Loucy (cell line): ENCODE data around the gene NRF1.

Experiments
- H2AFZ ChIP-seq: fragments of 200-600 bp; sonication (generic); 2 replicates; pipeline ENCODE4 v1.6.0; 2016; ENCODE audit warnings: antibody characterized with exemption, mild to moderate bottlenecking, low read length, moderate library complexity
- H3F3A ChIP-seq: fragments of 200-600 bp; 2 replicates; pipeline ENCODE4 v1.6.0; 2016; ENCODE audit warnings: antibody characterized with exemption, low read depth, mild to moderate bottlenecking
- H3K27me3 ChIP-seq: fragments of 200-600 bp; sonication (generic); 2 replicates; pipeline ENCODE4 v1.6.1; 2014; ENCODE audit warnings: low read length, mild to moderate bottlenecking; ENCODE audit not compliant: insufficient read depth, poor library complexity, severe bottlenecking
- H3K36me3 ChIP-seq: fragments of 200-600 bp; sonication (generic); 2 replicates; pipeline ENCODE4 v1.6.1; 2016; ENCODE audit warnings: low read length; ENCODE audit not compliant: insufficient read depth
- H3K4me1 ChIP-seq: fragments of 200-600 bp; sonication (generic); 2 replicates; pipeline ENCODE4 v1.5.1; 2014; ENCODE audit warnings: low read length, mild to moderate bottlenecking; ENCODE audit not compliant: insufficient read depth, poor library complexity, severe bottlenecking
- H3K4me2 ChIP-seq: fragments of 200-600 bp; sonication (generic); 2 replicates; pipeline ENCODE4 v1.6.0; 2014; ENCODE audit warnings: antibody characterized with exemption, low read length, low read depth, mild to moderate bottlenecking; ENCODE audit not compliant: poor library complexity, severe bottlenecking
- H3K4me3 ChIP-seq: fragments of 200-600 bp; sonication (generic); 2 replicates; pipeline ENCODE4 v1.5.1; 2014; ENCODE audit warnings: low read length, mild to moderate bottlenecking, mixed read lengths; ENCODE audit not compliant: poor library complexity, severe bottlenecking
- H3K79me2 ChIP-seq: fragments of 200-600 bp; sonication (generic); 2 replicates; pipeline ENCODE4 v1.6.1; 2014; ENCODE audit warnings: low read length; ENCODE audit not compliant: insufficient read depth
- H3K9ac ChIP-seq: fragments of 200-600 bp; sonication (generic); 2 replicates; pipeline ENCODE4 v1.6.0; 2014; ENCODE audit warnings: mild to moderate bottlenecking, low read depth, low read length, moderate library complexity; ENCODE audit not compliant: poor library complexity, severe bottlenecking
- H3K9me2 ChIP-seq: fragments of 200-600 bp; sonication (generic); replicated peaks from 2 replicates; pipeline ENCODE4 v1.6.1; 2016; ENCODE audit warnings: low read depth, low read length, mixed read lengths
- H3K9me3 ChIP-seq: fragments of 200-600 bp; sonication (generic); 2 replicates; pipeline ENCODE4 v1.6.1; 2014; ENCODE audit warnings: mild to moderate bottlenecking, antibody characterized with exemption, low read length, low read depth; ENCODE audit not compliant: insufficient read depth
- H4K20me1 ChIP-seq: fragments of 200-600 bp; sonication (generic); 2 replicates; pipeline ENCODE4 v1.6.0; 2014; ENCODE audit warnings: antibody characterized with exemption, low read length, mild to moderate bottlenecking; ENCODE audit not compliant: insufficient read depth, poor library complexity, severe bottlenecking
- CTCF ChIP-seq: fragments of 200-600 bp; sonication (generic); conservative IDR thresholded peaks from 2 replicates; pipeline ENCODE4 v1.5.1; 2014; ENCODE audit warnings: mild to moderate bottlenecking, antibody characterized with exemption, low read length
- EZH2phosphoT487 ChIP-seq: fragments of 200-600 bp; IDR thresholded peaks from 2 replicates; pipeline ENCODE4 v1.6.1; 2018; ENCODE audit warnings: antibody characterized with exemption, mild to moderate bottlenecking, moderate library complexity, borderline replicate concordance

NRF1 gene

GRCh38 chr7:129728875-129729467 is 117.5 kb downstream of the NRF1 start:
- H3F3A ChIP-seq: no peaks in the 10 kb centered on the region
- no peak overlapping the region for H3K4me3 ChIP-seq
- no peaks in the 10 kb centered on the region for H3K4me1 ChIP-seq
- H3K79me2 ChIP-seq: no peaks in the 10 kb centered on the region
- no peaks in the 10 kb centered on the region for H3K27me3 ChIP-seq
- no peak overlapping the region for H3K9ac ChIP-seq
- H2AFZ ChIP-seq: no peak overlapping the region
- H3K36me3 ChIP-seq: peaks cover 61% of the 10 kb centered on the region; the same call in 1 of the 2 replicates
- TF ChIP-seq EZH2phosphoT487 (no peak), CTCF (no peak)
- no peaks in the 10 kb centered on the region for H3K9me3 ChIP-seq
- H3K4me2 ChIP-seq: no peak overlapping the region
- no peaks in the 10 kb centered on the region for H3K9me2 ChIP-seq
- no peaks in the 10 kb centered on the region for H4K20me1 ChIP-seq

GRCh38 chr7:129729511-129729910 is 118.0 kb downstream of the NRF1 start:
- no peak overlapping the region for H3K4me3 ChIP-seq
- H3K4me2 ChIP-seq: no peak overlapping the region

GRCh38 chr7:129730159-129730558 is 118.6 kb downstream of the NRF1 start:
- no peak overlapping the region for H3K9ac ChIP-seq
- H3K9me2 ChIP-seq: no peaks in the 10 kb centered on the region
- TF ChIP-seq EZH2phosphoT487: no peak
- TF ChIP-seq CTCF: no peak
- H2AFZ ChIP-seq: no peak overlapping the region
- H3K79me2 ChIP-seq: no peaks in the 10 kb centered on the region
- H3K4me2 ChIP-seq: no peak overlapping the region
- H3K36me3 ChIP-seq: peaks cover 58% of the 10 kb centered on the region; the same call in 1 of the 2 replicates
- H3F3A ChIP-seq: no peaks in the 10 kb centered on the region
- H3K4me3 ChIP-seq: no peak overlapping the region
- H3K9me3 ChIP-seq: no peaks in the 10 kb centered on the region
- no peaks in the 10 kb centered on the region for H3K27me3 ChIP-seq
- no peaks in the 10 kb centered on the region for H3K4me1 ChIP-seq
- H4K20me1 ChIP-seq: no peaks in the 10 kb centered on the region

More at GRCh38 chr7:129729511-129729910, 118.0 kb downstream of the NRF1 start:
- H3K36me3 ChIP-seq: peaks cover 58% of the 10 kb centered on the region; the same call in 1 of the 2 replicates
- no peaks in the 10 kb centered on the region for H3K9me2 ChIP-seq
- H4K20me1 ChIP-seq: no peaks in the 10 kb centered on the region
- no peaks in the 10 kb centered on the region for H3K79me2 ChIP-seq
- no peak overlapping the region for H2AFZ ChIP-seq
- H3F3A ChIP-seq: no peaks in the 10 kb centered on the region
- H3K4me1 ChIP-seq: no peaks in the 10 kb centered on the region
- H3K9ac ChIP-seq: no peak overlapping the region
- no peaks in the 10 kb centered on the region for H3K27me3 ChIP-seq
- no peak for TF ChIP-seq EZH2phosphoT487
- TF ChIP-seq CTCF: no peak
- H3K9me3 ChIP-seq: no peaks in the 10 kb centered on the region
